NCI-H2081 treated with DMSO at 0.1 percent for 48 hours (cell line): ENCODE results near the gene KDM4F.

Experiments used
- DNase-seq: peaks from one replicate; lab custom pipeline; 2025; lab: John Stamatoyannopoulos, UW

The KDM4F gene

GRCh38 chr11:95091663-95092180, 42.5 kb downstream of the KDM4F start:
- no peak for DNase-seq

- no peak for DNase-seq
These were observed 43.5 kb downstream of the KDM4F start for GRCh38 chr11:95092549-95093324.

- no peak for DNase-seq
These were observed 44.3 kb downstream of the KDM4F start for GRCh38 chr11:95093548-95093947.

GRCh38 chr11:95095858-95096587, 46.8 kb downstream of the KDM4F start:
- no peak for DNase-seq

GRCh38 chr11:95097209-95097608, 48.0 kb downstream of the KDM4F start:
- no peak for DNase-seq

GRCh38 chr11:95098826-95099225, 49.6 kb downstream of the KDM4F start:
- no peak for DNase-seq

GRCh38 chr11:95100191-95100648, 51.0 kb downstream of the KDM4F start:
- DNase-seq, result no peak
